Activated B cell treated with CpG ODN at 0.5 μM for 24 hours (primary cell): ENCODE measurements around the gene RAB11FIP2. TPM values are rescaled to one million over a fixed set of nuclear protein-coding genes. Genes with fewer than 3 reads are reported as not detected.
"Not testable (repeated sequence)": the region's sequence is repeated elsewhere in the genome, so short reads cannot be mapped to it uniquely, and the experiment has no call there.

Source experiments
- ATAC-seq: fragments of 200-7000 bp; cut with Tn5 transposase; one replicate; pipeline ENCODE4 v1.10.0; 2021; ENCODE audit warnings: low read depth, mild to moderate bottlenecking, moderate library complexity
- CTCF ChIA-PET: fragments of 350-600 bp; sonication (Branson Sonifier 250); formaldehyde crosslinking; loops from one replicate; lab custom pipeline; 2021; ENCODE audit warnings: antibody characterized with exemption; lab: Charles Lee
- POLR2A ChIA-PET: fragments of 350-600 bp; sonication (Branson Sonifier 250); formaldehyde crosslinking; loops from one replicate; lab custom pipeline; 2021; ENCODE audit warnings: antibody characterized with exemption; lab: Charles Lee
- DNase-seq: peaks from one replicate; pipeline ENCODE4 v3.0.0; 2022
- H3K27ac Mint-ChIP-seq: one replicate; pipeline ENCODE4 v1.8.0; 2020; ENCODE audit warnings: mixed read lengths
- H3K27me3 Mint-ChIP-seq: one replicate; pipeline ENCODE4 v1.8.0; 2021; ENCODE audit warnings: mixed read lengths
- H3K36me3 Mint-ChIP-seq: one replicate; pipeline ENCODE4 v1.8.0; 2021; ENCODE audit warnings: low read depth, mixed read lengths
- H3K4me1 Mint-ChIP-seq: one replicate; pipeline ENCODE4 v1.8.0; 2021; ENCODE audit warnings: mixed read lengths
- H3K4me3 Mint-ChIP-seq: one replicate; pipeline ENCODE4 v1.8.0; 2020; ENCODE audit warnings: mild to moderate bottlenecking, mixed read lengths
- H3K9me3 Mint-ChIP-seq: one replicate; pipeline ENCODE4 v1.8.0; 2020; ENCODE audit warnings: mixed read lengths
- CTCF ChIP-seq: fragments of 200-600 bp; IDR thresholded peaks from one replicate; pipeline ENCODE4 v1.8.0; 2022; ENCODE audit warnings: antibody characterized with exemption, mild to moderate bottlenecking
- intact Hi-C: fragments of 100-400 bp; cut with micrococcal nuclease; formaldehyde crosslinking; loops from one replicate; pipeline ENCODE4 v1.15.1; 2024
- total RNA-seq: library from RNA; stranded (reverse); gene quantifications from 2 replicates; pipeline ENCODE4 v1.2.3, GENCODE V29; 2022

The RAB11FIP2 gene
- total RNA-seq, 1 donor from 2014 or later: 33.2 TPM

DNA sequence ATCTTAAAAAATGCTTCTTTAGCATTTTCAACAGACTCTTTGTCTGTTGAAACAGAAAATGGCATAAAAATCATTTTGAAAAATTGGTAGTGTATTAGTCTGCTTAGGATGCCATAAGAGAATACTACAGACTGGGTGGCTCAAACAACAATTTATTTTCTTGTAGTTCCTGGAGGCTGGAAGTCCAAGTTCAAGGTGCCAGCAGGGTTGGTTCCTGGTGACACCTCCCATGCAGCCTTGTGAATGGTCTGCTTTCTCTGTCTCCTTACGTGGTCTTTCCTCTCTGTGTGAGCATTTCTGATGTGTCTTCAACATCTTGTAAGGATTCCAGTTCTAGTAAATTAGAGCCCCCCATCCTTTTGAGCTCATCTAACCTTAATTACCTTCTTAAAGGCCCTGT, 26.1 kb upstream of the RAB11FIP2 start:
- intact Hi-C loops: no loop called here
- H3K27ac Mint-ChIP-seq: no peak overlapping the region
- POLR2A ChIA-PET: no interaction called here

DNA sequence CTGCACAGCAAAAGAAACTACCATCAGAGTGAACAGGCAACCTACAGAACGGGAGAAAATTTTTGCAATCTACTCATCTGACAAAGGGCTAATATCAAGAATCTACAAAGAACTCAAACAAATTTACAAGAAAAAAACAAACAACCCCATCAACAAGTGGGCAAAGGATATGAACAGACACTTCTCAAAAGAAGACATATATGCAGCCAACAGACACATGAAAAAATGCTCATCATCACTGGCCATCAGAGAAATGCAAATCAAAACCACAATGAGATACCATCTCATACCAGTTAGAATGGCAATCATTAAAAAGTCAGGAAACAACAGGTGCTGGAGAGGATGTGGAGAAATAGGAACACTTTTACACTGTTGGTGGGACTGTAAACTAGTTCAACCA, 20.6 kb upstream of the RAB11FIP2 start:
- intact Hi-C loops, ATAC-seq, H3K36me3 Mint-ChIP-seq, H3K9me3 Mint-ChIP-seq, H3K27ac Mint-ChIP-seq, POLR2A ChIA-PET, DNase-seq, H3K4me3 Mint-ChIP-seq, H3K4me1 Mint-ChIP-seq, CTCF ChIA-PET: not testable (repeated sequence)
- peaks cover 15% of the 10 kb centered on the region for H3K27me3 Mint-ChIP-seq

More for the DNA sequence above, 26.1 kb upstream of the RAB11FIP2 start:
- H3K4me1 Mint-ChIP-seq: no peaks in the 10 kb centered on the region
- CTCF ChIA-PET: no interaction called here
- H3K36me3 Mint-ChIP-seq: no peaks in the 10 kb centered on the region
- peaks cover 12% of the 10 kb centered on the region for H3K27me3 Mint-ChIP-seq
- no peak for TF ChIP-seq CTCF
- peaks cover 2% of the 10 kb centered on the region for H3K9me3 Mint-ChIP-seq
- DNase-seq (no peak), ATAC-seq (no peak)
- H3K4me3 Mint-ChIP-seq: no peak overlapping the region

GRCh38 chr10:118062798-118063238, 16.1 kb upstream of the RAB11FIP2 start:
- H3K4me3 Mint-ChIP-seq: no peak overlapping the region
- TF ChIP-seq CTCF: no peak
- CTCF ChIA-PET: no interaction called here

DNA sequence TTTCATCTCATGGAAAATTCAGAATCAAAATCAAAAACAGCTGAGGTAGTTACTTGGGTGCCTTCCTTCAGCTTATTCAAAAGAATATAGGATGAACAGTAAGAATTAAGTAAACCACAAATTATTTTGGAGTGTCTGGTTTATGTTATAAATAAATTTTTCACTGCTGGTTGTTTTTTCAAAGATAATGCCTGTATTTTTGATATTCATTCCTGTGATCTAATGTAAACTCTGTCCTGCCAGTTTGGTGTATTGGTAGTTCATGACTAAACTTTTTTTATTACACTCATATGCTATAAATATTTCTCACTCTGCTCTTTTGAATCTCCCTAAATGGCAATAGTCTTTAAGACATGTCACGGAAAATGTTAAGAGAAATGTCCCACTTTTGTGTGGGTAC, 11.6 kb upstream of the RAB11FIP2 start:
- DNase-seq: no peak
- peaks cover 11% of the 10 kb centered on the region for H3K27me3 Mint-ChIP-seq
- no peak for ATAC-seq
- H3K4me3 Mint-ChIP-seq: no peak overlapping the region
- CTCF ChIA-PET: no interaction called here
- intact Hi-C loops: no loop called here
- H3K36me3 Mint-ChIP-seq: no peaks in the 10 kb centered on the region
- TF ChIP-seq CTCF: no peak
- POLR2A ChIA-PET: no interaction called here
- no peaks in the 10 kb centered on the region for H3K9me3 Mint-ChIP-seq
- H3K4me1 Mint-ChIP-seq: no peaks in the 10 kb centered on the region
- H3K27ac Mint-ChIP-seq: no peak overlapping the region

More at GRCh38 chr10:118062798-118063238, 16.1 kb upstream of the RAB11FIP2 start:
- Mint-ChIP-seq H3K9me3 (no peaks in the 10 kb centered on the region), H3K36me3 (no peaks in the 10 kb centered on the region), H3K4me1 (no peaks in the 10 kb centered on the region), H3K27ac (no peak overlapping the region), H3K27me3 (peaks cover 10% of the 10 kb centered on the region)
- ATAC-seq: no peak
- POLR2A ChIA-PET: no interaction called here
- intact Hi-C loops: no loop called here
- no peak for DNase-seq

DNA sequence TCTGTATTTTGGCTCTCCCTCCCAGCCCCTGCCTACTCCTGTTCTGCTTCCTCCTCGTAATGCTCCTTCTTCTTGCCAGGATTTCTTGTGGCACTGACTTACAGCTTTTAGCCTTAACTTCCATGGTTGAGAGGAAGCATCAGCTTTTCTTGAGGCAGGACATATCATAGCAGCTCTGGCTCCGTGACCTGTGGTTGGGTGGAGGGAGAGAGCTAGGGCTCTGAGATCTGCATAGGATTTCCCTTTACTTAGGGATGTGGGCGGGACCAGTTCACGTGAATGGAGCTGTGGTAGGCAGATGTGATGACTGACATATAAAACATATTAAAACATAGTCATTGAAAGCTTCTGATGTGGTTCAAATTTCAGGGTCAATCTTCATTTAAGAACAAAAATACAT, 10.6 kb upstream of the RAB11FIP2 start:
- intact Hi-C loops: no loop called here
- H3K27ac Mint-ChIP-seq: no peak overlapping the region
- H3K4me1 Mint-ChIP-seq: no peaks in the 10 kb centered on the region
- ChIA-PET CTCF (no interaction called here), POLR2A (no interaction called here)
- H3K27me3 Mint-ChIP-seq: peaks cover 11% of the 10 kb centered on the region
- no peak for TF ChIP-seq CTCF
- no peaks in the 10 kb centered on the region for H3K36me3 Mint-ChIP-seq
- H3K9me3 Mint-ChIP-seq: no peaks in the 10 kb centered on the region
- H3K4me3 Mint-ChIP-seq: no peak overlapping the region
- DNase-seq (no peak), ATAC-seq (no peak)

GRCh38 chr10:118054383-118054782, 7.6 kb upstream of the RAB11FIP2 start:
- intact Hi-C loops: no loop called here

More at GRCh38 chr10:118054383-118054782, 7.6 kb upstream of the RAB11FIP2 start:
- ChIA-PET POLR2A (no interaction called here), CTCF (no interaction called here)
- no peak for ATAC-seq
- Mint-ChIP-seq H3K4me1 (no peaks in the 10 kb centered on the region), H3K36me3 (no peaks in the 10 kb centered on the region), H3K27ac (no peak overlapping the region), H3K4me3 (no peak overlapping the region), H3K9me3 (no peaks in the 10 kb centered on the region), H3K27me3 (peaks cover 4% of the 10 kb centered on the region)
- DNase-seq: no peak
- TF ChIP-seq CTCF: no peak
